Activated CD4-positive, alpha-beta T cell treated with anti-CD3 and anti-CD28 coated beads for 1 hour (primary cell): ENCODE measurements around the gene PGRMC1.
A peak's percentile ranks its signal among the peaks of the same experiment; 100 is the strongest.
"Not testable (repeated sequence)": the region's sequence is repeated elsewhere in the genome, so short reads cannot be mapped to it uniquely, and the experiment has no call there.

Experiments used
- DNase-seq: peaks from one replicate; pipeline ENCODE4 v3.0.0-alpha.2; 2020

PGRMC1 gene

DNA sequence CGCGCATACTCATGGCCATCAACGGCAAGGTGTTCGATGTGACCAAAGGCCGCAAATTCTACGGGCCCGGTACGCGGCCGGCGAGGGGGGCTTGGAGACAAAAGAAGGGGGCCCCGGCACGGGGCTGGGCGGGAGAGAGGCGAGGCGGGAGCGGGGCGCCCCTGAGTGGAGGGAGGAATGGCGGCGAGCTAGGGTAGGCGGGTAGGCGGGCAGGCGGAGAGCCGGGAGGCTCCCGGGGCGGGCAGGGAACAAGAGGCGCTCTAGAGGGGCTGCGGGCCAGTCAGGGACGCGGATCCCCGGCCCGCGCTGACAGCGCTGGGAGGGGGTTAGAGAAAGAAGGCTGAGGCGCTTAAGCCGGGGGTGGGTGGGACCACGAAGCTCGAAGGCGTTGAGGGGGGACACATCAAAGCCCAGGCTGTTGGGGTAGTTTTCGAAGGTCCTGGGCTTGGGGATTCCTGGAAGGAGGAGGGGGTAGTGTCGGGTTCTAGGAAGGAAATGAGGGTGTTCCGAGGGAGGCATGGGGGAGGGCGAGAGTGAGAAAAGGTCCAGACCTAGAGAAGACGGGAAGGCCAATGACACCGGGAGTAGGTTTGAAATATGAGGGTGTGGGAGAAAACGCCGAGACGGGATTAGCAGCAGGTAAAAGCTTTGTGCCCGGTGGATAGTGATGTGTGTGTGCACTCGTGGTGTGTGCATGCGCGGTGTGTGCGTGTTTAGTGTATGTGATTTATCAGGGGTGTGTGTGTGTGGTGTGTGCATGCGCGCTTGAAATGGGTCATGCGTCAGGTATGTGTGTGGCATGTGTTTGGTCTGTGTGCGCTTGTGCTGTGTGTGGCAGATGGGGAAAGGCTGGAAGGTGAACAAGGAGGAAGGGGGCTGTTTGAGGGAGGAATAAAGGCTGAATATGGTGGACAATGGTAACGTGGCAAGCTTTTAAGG is 807 bp downstream of the PGRMC1 start:
- DNase-seq, result peak; percentile 7

GRCh38 chrX:119237562-119237942 is 1.5 kb downstream of the PGRMC1 start:
- no peak for DNase-seq

- no peak for DNase-seq
Observed at GRCh38 chrX:119238557-119238956, 2.5 kb downstream of the PGRMC1 start.

GRCh38 chrX:119240356-119240755 is 4.3 kb downstream of the PGRMC1 start:
- DNase-seq, result no peak

DNA sequence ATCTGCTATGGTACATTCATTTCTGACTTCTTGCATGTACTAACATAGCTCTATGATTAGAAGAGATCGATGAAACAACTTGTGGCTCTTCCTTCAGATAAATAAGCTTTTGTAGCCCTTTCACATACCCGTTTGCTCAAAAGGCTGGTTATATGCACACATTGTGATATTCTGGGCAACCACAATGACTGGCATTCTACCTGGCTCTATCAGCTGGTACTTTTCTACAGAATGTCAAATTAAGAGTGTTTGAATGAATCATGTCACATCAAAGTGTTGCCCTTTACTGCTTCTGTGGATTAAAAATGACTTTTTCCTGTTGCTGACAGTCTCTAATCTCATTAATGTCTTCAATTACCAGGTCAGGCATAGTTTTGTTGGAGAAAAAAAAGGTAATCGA is 11.6 kb downstream of the PGRMC1 start:
- DNase-seq, result no peak

GRCh38 chrX:119249891-119250290 is 13.8 kb downstream of the PGRMC1 start:
- no peak for DNase-seq

DNA sequence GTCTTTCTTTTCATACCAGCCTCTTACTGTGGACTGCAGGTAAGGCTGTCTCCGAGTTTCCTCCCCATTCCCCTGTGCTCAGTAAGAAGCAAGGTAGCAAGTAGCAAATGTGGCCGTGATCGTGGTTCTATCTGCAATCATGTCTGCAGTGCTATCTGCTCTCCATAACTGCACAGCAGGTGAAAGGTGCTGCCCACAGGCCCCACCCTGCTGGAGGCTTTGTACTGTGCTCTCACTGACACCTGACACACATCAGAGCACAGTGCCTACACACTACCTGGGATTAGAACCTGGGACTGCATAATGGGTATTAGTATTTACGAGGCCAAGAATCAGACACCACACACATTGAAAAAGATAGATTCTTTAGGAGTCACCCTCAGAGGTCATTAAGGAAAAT is 15.3 kb downstream of the PGRMC1 start:
- no peak for DNase-seq

- DNase-seq, result no peak
Observed at GRCh38 chrX:119252716-119253115, 16.6 kb downstream of the PGRMC1 start.

- DNase-seq, result no peak
Observed at GRCh38 chrX:119266364-119266995, 30.4 kb downstream of the PGRMC1 start.

- DNase-seq, result not testable (repeated sequence)
Observed at GRCh38 chrX:119267115-119267514, 31.0 kb downstream of the PGRMC1 start.

DNA sequence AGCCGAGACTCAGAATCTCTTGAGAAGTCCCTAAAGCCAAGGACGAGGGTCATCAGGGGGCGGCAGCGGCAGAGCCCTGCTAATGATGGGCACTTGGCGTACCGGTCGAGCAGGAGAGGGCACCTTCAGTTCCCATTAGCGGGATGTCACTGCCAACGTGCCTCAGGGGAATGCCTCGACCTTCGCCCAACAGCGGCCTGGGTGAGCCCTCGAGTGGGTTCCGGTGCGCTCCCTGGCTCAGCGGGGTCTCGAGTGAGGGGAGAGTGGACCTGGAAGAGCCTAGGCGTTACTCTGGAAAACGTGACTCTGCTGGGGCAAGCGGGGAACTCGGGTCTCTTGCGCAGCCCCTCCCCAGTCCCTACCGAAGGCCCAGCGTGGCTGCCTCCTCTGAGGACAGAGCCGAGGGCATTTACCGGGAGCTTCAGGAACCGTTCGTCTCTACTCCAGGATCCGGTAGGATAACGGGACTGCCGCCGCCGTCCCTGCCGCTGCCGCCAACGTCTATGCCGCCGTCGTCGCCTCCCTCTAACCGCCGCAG is 36.9 kb downstream of the PGRMC1 start:
- no peak for DNase-seq

- peak; percentile 24 for DNase-seq
Observed at GRCh38 chrX:119273420-119274192, 37.5 kb downstream of the PGRMC1 start.

DNA sequence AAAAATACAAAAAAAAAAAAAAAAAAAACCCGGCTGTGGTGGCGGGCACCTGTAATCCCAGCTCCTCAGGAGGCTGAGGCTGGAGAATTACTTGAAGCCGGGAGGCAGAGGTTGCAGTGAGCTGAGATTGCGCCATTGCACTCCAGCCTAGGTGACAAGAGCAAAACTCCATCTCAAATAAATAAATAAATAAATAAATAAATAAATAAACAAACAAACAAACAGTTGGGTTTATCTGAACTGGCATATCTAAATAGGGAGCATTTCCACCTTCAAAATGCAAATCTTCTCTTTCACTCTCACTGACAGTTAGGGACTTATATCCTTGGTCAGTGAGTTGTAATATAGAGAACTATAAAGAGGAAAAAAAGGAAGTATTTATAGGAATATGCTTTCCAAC is 46.3 kb downstream of the PGRMC1 start:
- DNase-seq, result not testable (repeated sequence)

GRCh38 chrX:119288890-119289393 is 52.9 kb downstream of the PGRMC1 start:
- DNase-seq, result no peak

DNA sequence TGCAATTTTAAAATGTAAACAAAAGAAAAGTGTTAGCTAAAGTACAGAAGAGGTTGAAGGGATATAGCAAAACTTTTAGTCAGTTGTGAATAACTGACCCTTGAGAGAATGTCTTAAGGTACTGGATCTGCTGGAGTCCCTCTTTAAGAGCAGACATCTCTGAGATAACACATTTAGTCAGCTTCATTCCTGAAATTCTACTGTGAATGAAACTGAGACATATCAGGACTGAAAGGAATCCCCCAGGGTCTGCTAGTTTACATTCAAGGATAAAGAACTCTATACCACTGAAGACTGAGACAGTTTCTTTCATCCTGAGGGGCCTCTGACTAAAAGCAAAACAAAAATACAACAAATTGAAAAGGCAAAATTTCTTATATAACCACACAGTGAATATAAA is 54.4 kb downstream of the PGRMC1 start:
- DNase-seq, result no peak

- DNase-seq, result not testable (repeated sequence)
Observed at GRCh38 chrX:119291246-119291645, 55.2 kb downstream of the PGRMC1 start.

- no peak for DNase-seq
Observed at GRCh38 chrX:119292445-119292844, 56.4 kb downstream of the PGRMC1 start.
